Prostate gland (tissue), 2 donors: Measurements from ENCODE around the gene ZC3HAV1L.

Experiments used
- CTCF ChIP-seq, 4 experiments: fragments of 200-600 bp in 2 of 4; fragments of 450-650 bp in 2 of 4; sonication (generic) in 2 of 4; IDR thresholded peaks; 1 replicate in 3 of 4; 2 replicates in 1 of 4; pipeline ENCODE4 v1.5.1; 2016 to 2019; ENCODE audit warnings: antibody characterized with exemption in 4 of 4, mild to moderate bottlenecking in 2 of 4, moderate library complexity in 2 of 4
- POLR2AphosphoS5 ChIP-seq: sonication (generic); formaldehyde crosslinking; IDR thresholded peaks from one replicate; pipeline ENCODE4 v1.6.1; 2017; ENCODE audit warnings: antibody characterized with exemption

GRCh38 chr7:138982204-138982623 lies 53.6 kb downstream of the ZC3HAV1L start:
- TF ChIP-seq CTCF (IDR thresholded peaks at IDR 0.05) (no peak), POLR2AphosphoS5 (no peak)
